HG03064 (cell line): Measurements from ENCODE around the gene KDM2A.
"Not testable (repeated sequence)": the region's sequence is repeated elsewhere in the genome, so short reads cannot be mapped to it uniquely, and the experiment has no call there.

Experiments used
- ATAC-seq: cut with Tn5 transposase; IDR thresholded peaks from one replicate; pipeline ENCODE4 v1.9.1; 2021; ENCODE audit warnings: low read depth; ENCODE audit not compliant: unreplicated experiment

Gene KDM2A

DNA sequence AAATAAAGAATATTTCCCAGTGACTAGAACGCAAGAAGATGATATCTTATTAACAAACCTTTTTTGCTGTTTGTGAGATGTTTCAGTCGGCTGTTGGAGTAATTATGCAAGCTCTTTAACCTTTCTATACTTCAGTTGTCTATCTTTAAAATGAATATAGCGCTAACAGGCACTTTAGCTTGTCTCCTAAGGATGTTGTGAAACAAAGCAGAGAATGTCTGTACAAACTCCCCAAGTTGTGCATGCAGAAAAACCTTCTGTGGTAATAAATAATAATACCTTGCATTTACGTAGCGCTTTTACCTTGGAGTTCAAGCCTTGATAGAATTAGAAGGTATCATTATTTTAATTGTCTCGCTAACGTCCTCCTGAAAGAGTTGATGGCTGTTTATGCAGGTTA lies 1.9 kb upstream of the KDM2A start:
- no peak for ATAC-seq

DNA sequence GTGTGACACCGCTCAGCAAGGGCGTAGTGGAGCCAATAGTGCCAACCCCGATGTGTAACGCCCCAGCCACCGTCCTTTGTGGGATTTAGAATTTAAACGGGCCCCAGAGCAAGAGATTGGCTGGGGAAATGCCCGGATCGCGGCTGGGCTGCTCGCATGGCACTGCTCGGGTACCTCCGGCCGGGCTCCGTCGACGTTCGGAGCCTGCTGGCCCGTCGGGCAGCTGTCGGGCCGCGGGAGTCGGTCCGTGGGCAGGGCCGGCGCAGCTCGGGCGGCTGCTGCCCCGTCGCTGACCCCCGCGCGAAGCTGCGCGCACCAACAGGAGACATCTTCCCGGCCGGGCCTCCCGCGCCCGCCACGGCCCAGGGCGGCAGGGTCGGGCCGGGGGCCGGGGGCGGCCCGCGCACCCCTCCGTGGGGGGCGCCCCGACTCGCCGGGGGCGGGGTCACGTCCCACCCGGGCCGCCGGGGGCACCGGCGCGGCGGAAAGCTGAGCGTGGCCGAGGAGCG lies 1.3 kb upstream of the KDM2A start:
- peak; percentile 19 for ATAC-seq

DNA sequence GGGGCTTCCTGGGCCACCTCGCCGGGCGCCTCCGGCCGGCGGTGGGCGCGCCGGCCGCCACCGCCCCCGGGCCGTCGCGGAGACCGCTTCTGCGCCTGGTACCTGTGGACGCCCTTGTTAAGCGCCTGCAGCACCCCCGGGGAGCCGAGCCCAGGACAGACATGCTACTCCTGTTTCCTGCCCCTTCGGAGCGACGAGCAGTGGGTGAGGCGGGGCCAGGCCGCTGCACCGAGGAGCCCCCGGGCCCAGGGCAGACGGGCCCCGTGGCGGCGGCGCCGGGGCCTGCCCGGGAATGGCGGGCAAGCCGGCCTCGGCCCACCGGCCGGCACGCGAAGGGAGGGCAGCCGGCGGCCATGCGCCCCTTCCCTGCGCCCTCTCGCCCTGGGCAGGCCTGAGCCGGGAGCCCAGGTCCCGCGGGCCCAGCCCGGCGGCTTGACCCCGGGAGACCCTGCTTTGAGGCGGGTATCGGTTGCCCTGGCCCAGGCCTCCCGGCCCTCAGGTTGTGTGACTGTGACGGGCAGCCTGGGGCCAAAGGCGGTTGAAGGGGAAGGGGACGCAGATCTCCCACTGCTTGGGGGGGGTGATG lies 789 bp upstream of the KDM2A start:
- peak; percentile 11 for ATAC-seq

DNA sequence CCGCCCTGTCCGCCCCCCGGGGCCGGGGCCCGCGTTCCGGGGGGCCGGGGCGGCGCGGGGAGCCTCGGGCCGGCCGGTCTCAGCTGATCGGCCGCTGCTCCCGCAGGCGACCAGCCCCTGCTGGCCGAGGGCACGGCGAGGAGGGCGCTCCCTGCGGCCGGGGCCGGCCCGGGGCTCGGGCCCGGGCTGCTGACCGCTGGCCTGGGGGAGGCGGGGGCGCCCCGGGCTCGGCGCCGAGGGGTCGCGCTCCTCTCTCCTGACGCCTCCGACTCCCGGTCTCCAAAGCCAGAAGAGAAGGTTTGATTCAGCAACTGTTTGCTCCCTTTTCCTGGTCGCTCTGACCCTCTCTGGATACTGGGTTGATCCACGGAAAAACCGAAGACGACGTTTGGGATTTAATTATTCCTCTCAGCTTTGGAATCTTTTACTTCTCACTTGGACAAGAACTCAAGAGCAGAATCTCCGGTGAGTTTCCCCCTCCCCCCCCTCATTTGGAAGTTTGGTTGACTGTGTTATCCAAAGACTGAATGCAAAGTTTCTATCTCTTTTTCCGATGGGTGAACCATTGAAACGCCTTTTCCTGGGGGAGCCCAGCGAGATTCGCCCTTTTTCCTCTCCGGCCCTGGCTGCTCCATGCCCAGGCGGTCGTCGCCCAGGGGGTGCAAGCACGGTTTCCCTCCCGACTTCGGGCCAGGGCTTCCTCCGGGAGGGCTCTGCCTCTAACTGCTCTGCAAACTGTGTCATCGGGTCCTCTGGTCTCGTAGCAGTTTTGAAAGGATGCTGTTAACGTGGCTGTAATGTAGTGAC lies 725 bp downstream of the KDM2A start:
- peak; percentile 17 for ATAC-seq

DNA sequence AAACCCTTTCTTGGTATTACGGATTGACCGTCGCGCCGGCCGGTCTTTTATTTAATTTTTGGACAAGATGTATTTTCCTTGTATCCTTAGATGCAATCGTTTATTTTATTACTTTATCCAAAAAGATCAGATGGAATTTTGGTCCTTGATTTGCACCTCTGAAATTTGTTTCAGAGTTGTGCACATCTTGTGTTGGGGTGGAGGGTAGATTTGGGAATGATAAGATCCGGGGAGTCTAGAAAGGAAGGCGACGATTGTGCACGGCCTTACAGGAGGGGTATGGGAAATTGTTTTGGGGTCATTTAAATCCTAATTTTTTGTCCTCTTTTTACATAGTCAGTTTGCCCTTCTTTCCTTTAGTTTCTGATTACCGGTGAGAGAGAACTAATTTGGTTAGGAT lies 1.4 kb downstream of the KDM2A start:
- no peak for ATAC-seq

DNA sequence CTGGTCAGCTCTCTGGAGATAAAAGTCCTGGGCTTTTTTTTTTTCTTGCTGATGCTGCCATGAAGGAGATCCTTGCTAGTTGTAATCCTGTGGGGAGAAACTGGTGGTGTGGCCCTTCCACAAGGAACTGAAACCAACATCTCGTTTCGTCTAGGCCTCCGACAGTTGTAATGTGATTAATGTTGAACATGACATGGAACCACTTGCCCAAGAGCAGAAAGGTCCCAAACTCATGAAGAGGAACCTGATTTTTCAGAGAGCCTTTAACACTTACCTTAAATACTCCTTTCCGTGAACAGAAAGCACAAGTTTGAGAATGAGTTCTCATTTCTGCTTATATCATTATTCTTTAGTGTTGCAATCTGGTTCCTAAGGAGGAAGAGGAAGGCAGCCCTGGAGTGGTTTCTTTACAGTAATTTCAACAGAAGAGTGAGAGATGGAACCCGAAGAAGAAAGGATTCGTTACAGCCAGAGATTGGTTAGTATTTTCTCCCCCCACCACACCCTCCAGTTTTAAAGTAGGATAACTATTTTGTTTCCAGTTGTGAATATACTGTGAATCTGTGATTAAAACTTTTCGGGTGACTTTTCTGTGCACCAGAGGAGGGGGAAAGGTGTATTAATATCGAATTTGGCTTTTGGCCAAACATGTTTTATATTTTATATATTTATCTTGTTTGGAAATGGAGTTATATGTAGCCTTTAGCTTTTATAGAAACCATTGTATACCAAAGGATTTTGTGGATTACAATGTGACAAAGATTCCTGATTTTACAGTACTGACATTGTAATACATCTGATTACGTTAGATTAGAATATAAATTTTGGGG lies 2.0 kb downstream of the KDM2A start:
- no peak for ATAC-seq

DNA sequence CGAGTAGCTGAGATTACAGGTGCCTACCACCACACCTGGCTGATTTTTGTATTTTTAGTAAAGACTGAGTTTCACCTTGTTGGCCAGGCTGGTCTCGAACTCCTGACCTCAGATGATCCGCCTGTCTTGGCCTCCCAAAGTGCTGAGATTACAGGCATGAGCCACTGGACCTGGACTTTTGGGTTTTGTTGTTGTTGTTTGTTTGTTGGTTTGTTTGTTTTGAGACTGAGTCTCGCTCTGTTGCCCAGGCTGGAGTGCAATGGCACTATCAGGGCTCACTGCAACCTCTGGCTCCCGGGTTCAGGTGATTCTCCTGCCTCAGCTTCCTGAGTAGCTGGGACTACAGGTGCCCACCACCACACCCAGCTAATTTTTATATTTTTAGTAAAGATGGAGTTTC lies 4.7 kb downstream of the KDM2A start:
- ATAC-seq, result not testable (repeated sequence)

DNA sequence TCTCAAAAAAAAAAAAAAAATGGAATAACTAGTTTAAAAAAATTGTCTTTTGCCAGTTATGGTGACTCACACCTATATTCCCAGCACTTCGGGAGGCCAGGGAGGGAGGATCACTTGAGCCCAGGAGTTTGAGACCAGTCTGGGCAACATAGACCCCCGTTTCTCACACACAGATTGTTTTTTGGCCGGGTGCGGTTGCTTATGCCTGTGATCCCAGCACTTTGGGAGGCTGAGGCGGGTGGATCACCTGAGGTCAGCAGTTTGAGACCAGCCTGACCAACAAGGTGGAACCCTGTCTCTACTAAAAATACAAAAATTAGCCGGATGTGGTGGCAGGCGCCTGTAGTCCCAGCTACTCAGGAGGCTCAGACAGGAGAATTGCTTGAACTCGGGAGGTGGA lies 7.2 kb downstream of the KDM2A start:
- not testable (repeated sequence) for ATAC-seq

DNA sequence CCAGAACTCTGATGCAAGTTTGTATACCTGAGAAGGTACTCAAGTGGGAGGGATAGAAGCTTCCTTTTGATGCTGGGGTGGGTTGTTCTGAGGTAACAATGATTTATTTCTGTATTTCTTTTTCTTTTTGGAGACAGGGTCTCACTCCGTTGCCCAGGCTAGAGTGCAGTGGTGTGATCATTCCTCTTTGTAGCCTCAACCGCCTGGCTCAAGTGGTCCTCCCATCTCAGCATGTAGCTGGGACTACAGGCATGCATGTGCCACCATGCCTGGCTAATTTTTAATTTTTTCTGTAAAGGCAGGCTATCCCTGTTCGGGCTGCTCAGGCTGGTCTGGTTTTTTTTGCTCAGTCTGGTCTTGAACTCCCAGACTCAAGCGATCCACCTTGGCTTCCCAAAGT lies 7.9 kb downstream of the KDM2A start:
- no peak for ATAC-seq

DNA sequence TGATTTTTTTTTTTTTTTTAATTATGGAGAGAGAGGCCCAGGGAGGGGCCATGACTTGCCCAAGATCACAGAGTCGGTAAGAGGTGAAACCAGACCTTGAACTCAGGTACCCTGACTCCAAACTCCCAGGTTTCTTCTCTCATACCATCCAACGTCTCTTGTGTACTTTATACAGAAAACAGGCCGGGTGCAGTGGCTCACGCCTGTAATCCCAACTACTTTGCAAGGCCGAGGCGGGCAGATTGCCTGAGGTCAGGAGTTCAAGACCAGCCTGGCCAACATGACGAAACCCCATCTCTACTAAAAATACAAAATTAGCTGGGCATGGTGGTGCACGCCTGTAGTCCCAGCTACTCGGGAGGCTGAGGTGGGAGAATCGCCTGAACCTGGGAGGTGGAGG lies 11.8 kb downstream of the KDM2A start:
- ATAC-seq, result not testable (repeated sequence)

DNA sequence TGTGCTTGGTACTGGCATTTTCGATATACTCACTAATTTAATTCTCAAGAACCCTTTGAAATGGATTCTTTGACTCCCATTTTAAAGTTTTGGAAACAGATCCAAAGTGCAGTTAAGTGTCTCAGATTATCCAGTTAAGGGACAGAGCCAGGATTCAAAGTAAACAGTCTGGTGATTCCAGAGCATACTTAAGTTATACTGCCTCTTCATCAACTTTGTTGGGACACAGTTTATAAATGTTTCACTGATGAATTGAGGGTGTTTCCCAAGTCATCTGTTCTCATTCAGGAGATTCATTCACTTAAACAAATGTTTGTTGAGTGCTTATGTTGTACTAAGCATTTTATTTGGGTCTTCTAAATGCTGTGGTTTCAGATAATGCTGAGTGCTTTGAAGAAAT lies 17.1 kb downstream of the KDM2A start:
- ATAC-seq, result no peak

DNA sequence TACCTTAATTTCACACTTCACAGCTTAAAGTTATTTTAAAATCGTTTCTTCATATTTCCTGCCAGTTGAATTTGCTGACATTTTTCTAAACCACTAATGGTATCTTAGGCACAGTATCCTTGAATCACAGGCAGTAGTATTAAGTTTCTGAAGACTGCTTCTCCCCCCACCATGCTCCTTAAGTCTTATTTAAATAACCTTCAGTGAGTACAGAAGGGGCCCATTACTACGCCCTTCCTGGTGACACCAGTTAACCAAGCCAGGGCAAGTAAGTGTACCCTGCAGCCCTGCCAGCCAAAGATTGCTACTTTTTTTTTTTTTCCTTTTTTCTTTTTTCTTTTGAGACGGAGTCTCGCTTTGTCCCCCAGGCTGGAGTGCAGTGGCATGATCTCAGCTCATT lies 19.9 kb downstream of the KDM2A start:
- no peak for ATAC-seq

DNA sequence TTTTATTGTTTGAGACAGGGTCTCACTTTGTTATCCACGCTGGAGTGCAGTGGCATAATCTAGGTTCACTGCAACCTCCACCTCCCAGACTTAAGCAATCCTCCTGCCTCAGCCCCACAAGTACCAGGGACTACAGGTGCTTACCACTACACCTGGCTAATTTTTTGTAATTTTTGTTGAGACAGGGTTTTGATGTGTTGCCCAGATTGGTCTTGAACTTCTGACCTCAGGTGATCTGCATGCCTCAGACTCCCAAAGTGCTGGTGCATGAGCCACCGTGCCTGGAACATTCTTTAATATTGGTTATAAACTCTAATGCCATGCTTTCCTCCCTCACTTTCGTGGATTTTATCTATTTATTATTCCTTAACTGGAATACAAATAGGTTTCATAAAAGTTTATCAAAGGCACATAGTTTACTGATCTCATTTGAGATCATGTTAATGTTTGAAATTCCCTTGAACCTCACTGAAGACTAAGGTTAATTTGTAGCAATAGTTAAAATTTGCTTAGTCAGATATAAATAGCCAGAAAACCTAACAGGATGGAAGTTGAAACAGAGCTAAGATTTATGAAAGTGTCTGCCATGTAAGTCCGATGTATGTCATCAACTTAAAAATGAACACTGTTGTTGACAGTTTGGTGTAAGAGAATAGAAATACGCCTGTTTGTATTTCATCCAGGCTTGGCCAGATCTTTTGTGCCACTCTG lies 27.6 kb downstream of the KDM2A start:
- no peak for ATAC-seq

DNA sequence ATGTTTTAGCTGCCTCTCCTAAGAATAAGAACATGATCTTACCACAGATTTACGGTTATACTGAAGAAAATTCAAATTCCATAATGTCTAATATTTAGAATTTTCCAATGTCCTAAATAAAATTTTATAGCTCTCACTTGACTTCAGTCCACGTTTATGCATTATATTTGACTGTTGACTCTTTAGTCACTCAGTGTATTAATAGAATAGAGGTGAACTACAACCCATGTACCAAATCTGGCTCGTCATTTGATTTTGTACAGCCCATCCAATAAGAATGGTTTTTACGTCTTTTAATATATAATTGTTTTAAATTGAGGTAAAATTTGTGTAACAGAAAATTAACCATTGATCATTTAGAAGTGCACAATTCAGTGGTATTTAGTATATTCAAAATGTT lies 34.9 kb downstream of the KDM2A start:
- no peak for ATAC-seq

DNA sequence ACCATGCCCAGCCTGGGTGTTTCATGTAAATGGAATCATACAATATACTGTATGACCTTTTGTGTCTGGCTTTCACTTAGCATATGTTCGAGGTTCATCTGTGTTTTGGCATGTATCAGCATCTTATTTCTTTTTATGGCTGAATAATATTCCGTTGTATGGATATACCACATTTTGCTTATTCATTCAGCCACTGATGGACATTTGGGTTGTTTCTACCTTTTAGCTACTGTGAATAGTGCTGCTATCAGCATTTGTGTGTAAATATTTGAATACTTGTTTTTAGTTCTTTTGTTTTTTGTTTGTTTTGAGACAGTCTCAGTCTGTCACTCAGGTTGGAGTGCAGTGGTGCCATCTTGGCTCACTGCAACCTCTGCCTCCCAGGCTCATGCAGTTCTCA lies 35.7 kb downstream of the KDM2A start:
- no peak for ATAC-seq

DNA sequence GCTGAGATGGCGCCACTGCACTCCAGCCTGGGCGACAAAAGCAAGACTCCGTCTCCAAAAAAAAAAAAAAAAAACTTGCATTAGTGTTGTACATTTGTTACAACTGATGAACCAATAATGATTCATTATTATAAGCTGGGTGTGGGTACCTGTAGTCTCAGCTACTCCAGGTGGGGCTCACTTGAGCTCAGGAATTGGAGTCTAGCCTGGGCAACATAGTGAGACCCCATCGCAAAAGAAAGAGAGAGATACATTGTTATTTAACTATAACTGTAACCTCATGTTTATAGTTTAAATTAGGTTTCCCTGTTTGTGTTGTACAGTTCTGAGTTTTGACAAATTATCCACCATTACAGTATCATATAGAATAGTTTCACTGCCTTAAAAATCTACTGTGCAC lies 38.6 kb downstream of the KDM2A start:
- ATAC-seq, result no peak

DNA sequence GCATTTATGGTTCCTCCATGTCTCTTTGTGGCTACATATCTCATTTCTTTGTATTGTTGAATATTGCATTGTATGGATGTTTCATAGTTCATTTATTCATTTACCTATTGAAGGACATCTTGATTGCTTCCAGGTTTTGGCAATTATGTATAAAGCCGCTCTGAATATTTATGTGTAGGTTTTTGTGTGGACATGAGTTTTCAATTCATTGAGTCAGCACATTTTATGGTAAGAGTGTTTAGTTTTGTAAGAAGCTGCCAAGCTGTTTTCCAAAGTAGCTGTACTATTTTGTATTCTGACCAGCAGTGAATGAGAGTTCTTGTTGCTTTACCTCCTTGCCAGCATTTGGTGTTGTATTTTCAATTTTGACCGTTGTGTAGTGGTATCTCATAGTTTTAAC lies 39.2 kb downstream of the KDM2A start:
- no peak for ATAC-seq

DNA sequence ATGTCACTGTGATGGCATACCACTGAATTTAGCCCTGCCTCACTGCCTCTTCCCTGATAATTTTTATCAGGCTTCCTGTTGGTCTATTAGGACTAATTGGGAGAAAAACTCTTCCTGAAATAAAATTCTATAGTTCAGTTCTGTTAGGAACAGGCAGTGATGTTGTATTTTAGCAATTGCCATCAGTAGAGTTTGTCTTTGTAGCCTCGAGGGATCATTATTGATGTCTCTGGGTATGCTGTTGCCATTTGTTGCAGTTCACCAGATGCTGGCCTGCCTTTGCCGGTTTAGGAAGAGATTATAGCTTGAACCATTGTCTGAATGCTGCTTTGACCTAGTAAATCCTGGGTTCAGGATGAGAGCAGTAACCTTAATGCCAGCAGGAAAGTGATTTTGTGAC lies 41.0 kb downstream of the KDM2A start:
- no peak for ATAC-seq

DNA sequence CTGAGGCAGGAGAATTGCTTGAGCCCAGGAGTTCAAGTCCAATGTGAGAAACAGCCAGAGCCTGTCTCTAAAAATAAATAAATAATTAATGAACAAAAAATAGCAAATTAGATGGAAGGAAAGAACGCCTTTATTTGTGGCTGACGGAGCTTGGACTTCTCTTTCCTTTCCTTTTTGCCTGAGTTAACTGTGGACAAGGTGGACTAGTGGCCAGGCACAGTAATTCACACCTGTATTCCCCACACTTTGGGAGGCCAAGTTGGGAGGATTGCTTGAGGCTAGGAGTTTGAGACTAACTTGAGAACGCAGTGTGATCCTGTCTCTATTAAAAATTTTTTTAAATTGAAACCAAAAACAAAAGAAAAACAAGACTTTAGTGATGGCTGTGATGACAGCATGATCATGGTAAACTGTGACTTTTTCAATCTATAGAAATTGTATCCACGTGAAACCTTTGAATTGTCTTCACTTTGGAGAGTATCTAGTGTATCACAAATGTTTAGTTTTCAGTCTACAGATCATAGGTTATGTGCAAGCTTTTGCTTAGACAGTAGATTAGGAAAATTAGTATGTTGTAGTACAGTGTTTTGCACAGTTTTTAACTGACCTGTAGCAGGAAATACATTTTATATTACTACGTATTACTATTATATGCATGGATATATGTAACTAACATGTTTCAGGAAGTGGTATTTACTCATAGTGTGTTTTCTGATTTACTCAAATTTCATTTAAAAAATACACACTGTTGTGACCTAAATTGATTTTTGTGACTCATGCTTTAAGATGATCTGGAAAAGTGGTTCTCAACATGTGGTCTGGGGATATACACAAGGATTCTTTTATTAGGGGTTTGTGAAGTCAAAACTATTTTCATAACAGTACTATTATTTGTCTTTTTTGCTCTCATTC lies 42.1 kb downstream of the KDM2A start:
- no peak for ATAC-seq

DNA sequence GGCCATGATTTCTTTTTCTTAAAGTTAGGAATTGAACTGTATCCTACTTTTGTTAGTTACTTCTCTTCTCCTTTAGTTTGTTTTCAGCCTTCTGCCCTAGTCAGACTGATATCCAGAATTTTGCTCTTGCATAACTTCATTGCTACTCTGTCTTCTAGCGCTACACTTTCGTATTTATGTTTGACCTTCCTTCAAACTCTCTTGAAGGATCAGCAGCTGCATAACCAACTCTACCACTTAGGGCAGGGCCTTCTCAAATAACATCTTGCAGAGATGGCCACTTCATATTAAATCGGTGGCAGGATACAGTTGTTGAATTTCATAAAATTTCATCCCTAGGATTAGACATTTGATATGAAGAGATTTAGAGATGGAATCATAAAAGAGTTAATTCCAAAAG lies 43.9 kb downstream of the KDM2A start:
- ATAC-seq, result no peak
